ENCODE data around the gene ATF7IP. TPM values are rescaled to one million over a fixed set of nuclear protein-coding genes. Genes with fewer than 3 reads are reported as not detected.

ATF7IP gene
- polyA plus RNA-seq, 1 donor, result 32.0 TPM

GRCh38 chr12:14435627-14436026, 70.1 kb downstream of the ATF7IP start:
- Histone ChIP-seq H3K4me1 (ENCODE audit: control insufficient read depth, insufficient read depth, low read length) (no peaks in the 10 kb centered on the region), H3K27ac (ENCODE audit: low read length) (no peak overlapping the region), H3K4me3 (ENCODE audit: low read length) (no peak overlapping the region), H3K9me3 (ENCODE audit: control insufficient read depth, low read depth, low read length) (peaks cover under 1% of the 10 kb centered on the region), H3K27me3 (ENCODE audit: control insufficient read depth, insufficient read depth, low read length) (no peaks in the 10 kb centered on the region), H3K36me3 (ENCODE audit: control insufficient read depth, insufficient read depth, low read length) (peaks cover 35% of the 10 kb centered on the region)
- 88% methylated on average over 1 of the region's 1 CpG for WGBS (ENCODE audit: insufficient coverage, low lambda C conversion rate)
- DNase-seq, result no peak

- WGBS (ENCODE audit: insufficient coverage, low lambda C conversion rate), result 100% methylated on average over 3 of the region's 5 CpGs
- Histone ChIP-seq H3K4me3 (ENCODE audit: low read length) (no peak overlapping the region), H3K27ac (ENCODE audit: low read length) (no peak overlapping the region), H3K27me3 (ENCODE audit: control insufficient read depth, insufficient read depth, low read length) (no peaks in the 10 kb centered on the region), H3K4me1 (ENCODE audit: control insufficient read depth, insufficient read depth, low read length) (no peaks in the 10 kb centered on the region), H3K9me3 (ENCODE audit: control insufficient read depth, low read depth, low read length) (no peaks in the 10 kb centered on the region), H3K36me3 (ENCODE audit: control insufficient read depth, insufficient read depth, low read length) (peaks cover 33% of the 10 kb centered on the region)
- DNase-seq, result no peak
Observed at GRCh38 chr12:14442221-14442881, 76.9 kb downstream of the ATF7IP start.

DNA sequence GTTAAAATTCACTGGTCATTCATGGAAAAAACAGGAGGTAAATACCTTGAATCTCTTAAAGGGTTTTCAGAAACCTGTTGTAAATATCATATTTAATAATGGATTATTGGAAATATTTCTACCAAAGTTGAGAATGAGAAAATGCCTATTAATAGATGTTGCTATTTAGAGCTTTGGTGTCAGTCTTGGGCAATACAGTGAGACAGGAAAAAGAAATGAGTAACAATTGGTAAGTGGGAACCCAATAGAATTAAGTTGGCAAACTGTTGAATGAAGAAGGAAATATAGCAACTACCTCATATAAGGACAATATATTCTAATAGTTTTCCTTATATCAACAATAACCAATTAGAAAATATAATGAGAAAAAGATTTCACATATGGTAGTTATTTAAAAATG, 78.0 kb downstream of the ATF7IP start:
- Histone ChIP-seq H3K36me3 (ENCODE audit: control insufficient read depth, insufficient read depth, low read length) (peaks cover 35% of the 10 kb centered on the region), H3K27ac (ENCODE audit: low read length) (no peak overlapping the region), H3K4me1 (ENCODE audit: control insufficient read depth, insufficient read depth, low read length) (no peaks in the 10 kb centered on the region), H3K4me3 (ENCODE audit: low read length) (no peak overlapping the region), H3K9me3 (ENCODE audit: control insufficient read depth, low read depth, low read length) (no peaks in the 10 kb centered on the region), H3K27me3 (ENCODE audit: control insufficient read depth, insufficient read depth, low read length) (no peaks in the 10 kb centered on the region)
- no peak for DNase-seq

GRCh38 chr12:14450479-14450878, 85.0 kb downstream of the ATF7IP start:
- Histone ChIP-seq H3K36me3 (ENCODE audit: control insufficient read depth, insufficient read depth, low read length) (peaks cover 32% of the 10 kb centered on the region), H3K4me3 (ENCODE audit: low read length) (no peak overlapping the region), H3K4me1 (ENCODE audit: control insufficient read depth, insufficient read depth, low read length) (no peaks in the 10 kb centered on the region), H3K27ac (ENCODE audit: low read length) (no peak overlapping the region), H3K9me3 (ENCODE audit: control insufficient read depth, low read depth, low read length) (no peaks in the 10 kb centered on the region), H3K27me3 (ENCODE audit: control insufficient read depth, insufficient read depth, low read length) (no peaks in the 10 kb centered on the region)
- no peak for DNase-seq

DNA sequence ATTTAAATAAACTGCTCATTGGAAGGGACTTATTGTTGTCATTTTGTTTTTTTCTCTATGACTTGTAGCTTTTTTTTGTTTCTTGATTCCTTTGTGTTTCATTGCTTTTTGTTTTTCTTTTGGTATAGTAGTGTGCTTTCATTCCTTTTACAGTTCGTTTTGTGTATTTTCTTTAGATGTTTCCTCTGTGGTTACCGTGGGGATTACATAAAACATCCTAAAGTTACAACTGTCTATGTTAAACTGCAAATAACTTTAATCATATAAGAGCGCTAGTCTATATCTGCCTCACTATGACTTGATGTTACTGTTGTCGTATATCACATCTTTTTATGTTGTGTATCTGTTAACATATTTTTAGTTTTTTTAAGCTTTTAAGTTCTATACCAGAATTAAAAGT, 86.9 kb downstream of the ATF7IP start:
- DNase-seq, result no peak
- H3K36me3 ChIP-seq (ENCODE audit: control insufficient read depth, insufficient read depth, low read length), result peaks cover 39% of the 10 kb centered on the region
- no peaks in the 10 kb centered on the region for H3K9me3 ChIP-seq (ENCODE audit: control insufficient read depth, low read depth, low read length)
- no peaks in the 10 kb centered on the region for H3K4me1 ChIP-seq (ENCODE audit: control insufficient read depth, insufficient read depth, low read length)
- WGBS (ENCODE audit: insufficient coverage, low lambda C conversion rate), result 92% methylated on average over 3 of the region's 4 CpGs
- H3K27me3 ChIP-seq (ENCODE audit: control insufficient read depth, insufficient read depth, low read length), result no peaks in the 10 kb centered on the region
- no peak overlapping the region for H3K27ac ChIP-seq (ENCODE audit: low read length)
- no peak overlapping the region for H3K4me3 ChIP-seq (ENCODE audit: low read length)

- H3K27ac ChIP-seq (ENCODE audit: low read length), result no peak overlapping the region
- no peaks in the 10 kb centered on the region for H3K27me3 ChIP-seq (ENCODE audit: control insufficient read depth, insufficient read depth, low read length)
- no peaks in the 10 kb centered on the region for H3K9me3 ChIP-seq (ENCODE audit: control insufficient read depth, low read depth, low read length)
- WGBS (ENCODE audit: insufficient coverage, low lambda C conversion rate), result no CpG with 5 or more reads among the region's 1 CpG
- H3K4me1 ChIP-seq (ENCODE audit: control insufficient read depth, insufficient read depth, low read length), result no peaks in the 10 kb centered on the region
- peaks cover 40% of the 10 kb centered on the region for H3K36me3 ChIP-seq (ENCODE audit: control insufficient read depth, insufficient read depth, low read length)
- no peak overlapping the region for H3K4me3 ChIP-seq (ENCODE audit: low read length)
- DNase-seq, result no peak
Observed at GRCh38 chr12:14452865-14453264, 87.4 kb downstream of the ATF7IP start.

DNA sequence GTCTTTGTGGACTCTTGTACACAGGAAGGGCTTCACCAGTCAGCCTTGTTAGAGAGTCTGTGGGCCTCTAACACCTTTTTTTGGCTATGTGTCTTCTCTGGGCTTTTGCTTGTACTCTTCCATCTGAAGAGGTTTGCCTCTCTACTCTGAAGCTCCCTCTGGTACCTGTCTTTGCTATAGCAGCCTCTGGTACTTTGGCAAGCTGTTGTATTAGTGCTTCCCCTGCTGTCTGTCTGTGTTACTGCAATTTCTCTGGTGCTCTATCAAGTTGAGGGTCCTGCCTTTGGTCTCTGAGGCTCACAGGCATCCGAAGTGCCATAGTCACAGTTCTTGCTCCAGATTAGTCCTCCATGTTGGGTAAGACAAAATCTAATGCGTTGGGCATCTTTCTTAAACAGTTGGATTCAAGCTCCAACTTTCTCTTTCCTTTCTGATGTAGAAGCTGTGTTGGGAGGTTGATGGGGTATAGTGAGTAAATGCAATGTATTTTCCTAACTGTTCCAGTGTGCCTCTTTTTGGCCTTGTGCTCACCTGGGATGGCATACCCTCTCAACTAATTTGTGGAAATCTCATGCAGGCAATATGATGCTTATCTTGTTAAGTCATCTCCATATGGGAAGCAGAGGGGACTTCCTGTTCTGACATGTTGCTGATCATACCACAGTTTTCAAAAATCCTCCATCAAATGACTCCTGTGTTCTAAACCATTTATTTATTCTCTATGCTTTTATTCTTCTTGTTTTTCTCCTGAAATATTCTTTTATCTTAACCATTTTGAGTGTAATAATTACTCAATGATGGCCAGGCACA, 88.8 kb downstream of the ATF7IP start:
- no CpG with 5 or more reads among the region's 2 CpGs for WGBS (ENCODE audit: insufficient coverage, low lambda C conversion rate)

DNA sequence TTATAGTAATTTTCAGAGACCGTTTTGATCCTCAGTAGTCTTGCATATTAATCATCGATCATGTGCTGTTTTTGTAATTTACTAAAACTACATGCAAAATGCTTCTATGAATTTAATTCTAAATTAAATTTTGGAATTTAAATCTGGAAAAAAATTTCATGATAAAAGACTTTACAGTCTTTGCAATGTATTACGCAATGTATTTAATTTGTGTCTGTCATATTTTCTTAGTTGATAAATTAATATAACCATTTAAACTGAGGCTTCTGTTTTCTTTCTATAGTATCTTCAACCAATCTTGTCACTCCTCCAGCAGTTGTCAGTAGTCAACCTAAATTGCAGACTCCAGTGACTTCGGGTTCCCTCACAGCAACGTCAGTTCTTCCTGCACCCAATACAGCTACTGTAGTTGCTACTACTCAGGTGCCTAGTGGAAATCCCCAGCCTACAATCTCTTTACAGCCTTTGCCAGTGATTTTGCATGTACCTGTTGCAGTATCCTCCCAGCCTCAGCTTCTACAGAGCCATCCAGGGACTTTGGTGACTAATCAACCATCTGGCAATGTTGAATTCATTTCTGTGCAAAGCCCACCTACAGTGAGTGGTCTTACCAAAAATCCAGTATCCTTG, 94.8 kb downstream of the ATF7IP start:
- Histone ChIP-seq H3K9me3 (ENCODE audit: control insufficient read depth, low read depth, low read length) (no peaks in the 10 kb centered on the region), H3K4me1 (ENCODE audit: control insufficient read depth, insufficient read depth, low read length) (no peaks in the 10 kb centered on the region), H3K4me3 (ENCODE audit: low read length) (no peak overlapping the region), H3K36me3 (ENCODE audit: control insufficient read depth, insufficient read depth, low read length) (peaks cover 33% of the 10 kb centered on the region), H3K27ac (ENCODE audit: low read length) (no peak overlapping the region), H3K27me3 (ENCODE audit: control insufficient read depth, insufficient read depth, low read length) (no peaks in the 10 kb centered on the region)
- no peak for DNase-seq
- 92% methylated on average over 2 of the region's 5 CpGs for WGBS (ENCODE audit: insufficient coverage, low lambda C conversion rate)

More for the DNA sequence above, 88.8 kb downstream of the ATF7IP start:
- H3K4me1 ChIP-seq (ENCODE audit: control insufficient read depth, insufficient read depth, low read length), result no peaks in the 10 kb centered on the region
- peaks cover 37% of the 10 kb centered on the region for H3K36me3 ChIP-seq (ENCODE audit: control insufficient read depth, insufficient read depth, low read length)
- DNase-seq, result peak; percentile 9 to 24
- H3K9me3 ChIP-seq (ENCODE audit: control insufficient read depth, low read depth, low read length), result no peaks in the 10 kb centered on the region
- no peak overlapping the region for H3K4me3 ChIP-seq (ENCODE audit: low read length)
- no peak overlapping the region for H3K27ac ChIP-seq (ENCODE audit: low read length)
- no peaks in the 10 kb centered on the region for H3K27me3 ChIP-seq (ENCODE audit: control insufficient read depth, insufficient read depth, low read length)

DNA sequence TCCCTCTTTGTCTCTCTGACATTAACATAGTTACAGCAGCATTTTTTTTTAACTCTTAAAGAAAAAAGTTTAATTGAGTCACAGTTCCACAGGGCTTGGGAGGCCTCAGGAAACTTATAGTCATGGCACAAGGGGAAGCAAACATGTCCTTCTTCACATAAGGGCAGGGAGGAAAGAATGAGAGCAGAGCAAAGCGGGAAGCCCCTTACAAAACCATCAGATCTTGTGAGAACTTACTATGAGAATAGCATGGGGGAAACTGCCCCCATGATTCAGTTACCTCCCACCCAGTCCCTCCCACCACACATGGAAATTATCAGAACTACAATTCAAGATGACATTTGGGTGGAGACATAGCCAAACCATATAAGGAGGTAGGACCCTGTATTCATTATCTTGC, 106.0 kb downstream of the ATF7IP start:
- H3K4me3 ChIP-seq (ENCODE audit: low read length), result no peak overlapping the region
- WGBS (ENCODE audit: insufficient coverage, low lambda C conversion rate), result no CpG with 5 or more reads among the region's 1 CpG
- H3K27me3 ChIP-seq (ENCODE audit: control insufficient read depth, insufficient read depth, low read length), result no peaks in the 10 kb centered on the region
- no peak overlapping the region for H3K27ac ChIP-seq (ENCODE audit: low read length)
- peaks cover 39% of the 10 kb centered on the region for H3K36me3 ChIP-seq (ENCODE audit: control insufficient read depth, insufficient read depth, low read length)
- peaks cover 38% of the 10 kb centered on the region for H3K9me3 ChIP-seq (ENCODE audit: control insufficient read depth, low read depth, low read length)
- no peaks in the 10 kb centered on the region for H3K4me1 ChIP-seq (ENCODE audit: control insufficient read depth, insufficient read depth, low read length)
- DNase-seq, result no peak

- Histone ChIP-seq H3K4me3 (ENCODE audit: low read length) (no peak overlapping the region), H3K27ac (ENCODE audit: low read length) (no peak overlapping the region), H3K27me3 (ENCODE audit: control insufficient read depth, insufficient read depth, low read length) (no peaks in the 10 kb centered on the region), H3K4me1 (ENCODE audit: control insufficient read depth, insufficient read depth, low read length) (no peaks in the 10 kb centered on the region), H3K36me3 (ENCODE audit: control insufficient read depth, insufficient read depth, low read length) (peaks cover 39% of the 10 kb centered on the region), H3K9me3 (ENCODE audit: control insufficient read depth, low read depth, low read length) (peaks cover 38% of the 10 kb centered on the region)
- 96% methylated on average over 2 of the region's 4 CpGs for WGBS (ENCODE audit: insufficient coverage, low lambda C conversion rate)
- peak in 1 of 2 donors; percentile 13 for DNase-seq
Observed at GRCh38 chr12:14473707-14474287, 108.3 kb downstream of the ATF7IP start.
